GM21717 (cell line): ENCODE results near the gene ZGPAT.

Source experiments
- ATAC-seq: cut with Tn5 transposase; IDR thresholded peaks from one replicate; pipeline ENCODE4 v1.9.1; 2021; ENCODE audit warnings: mild to moderate bottlenecking, moderate library complexity; ENCODE audit not compliant: unreplicated experiment

Gene ZGPAT

GRCh38 chr20:63691711-63692435 lies 16.0 kb upstream of the ZGPAT start:
- ATAC-seq, result no peak

- ATAC-seq, result no peak
Measured at GRCh38 chr20:63692436-63693082, 15.3 kb upstream of the ZGPAT start.

- ATAC-seq, result no peak
Measured at GRCh38 chr20:63693083-63693732, 14.6 kb upstream of the ZGPAT start.

GRCh38 chr20:63693733-63694583 lies 13.9 kb upstream of the ZGPAT start:
- ATAC-seq, result no peak

- no peak for ATAC-seq
Measured at GRCh38 chr20:63694584-63695423, 13.0 kb upstream of the ZGPAT start.

- no peak for ATAC-seq
Measured at GRCh38 chr20:63695424-63696305, 12.2 kb upstream of the ZGPAT start.

- ATAC-seq, result no peak
Measured at GRCh38 chr20:63696306-63696627, 11.6 kb upstream of the ZGPAT start.

GRCh38 chr20:63696628-63697356 lies 11.0 kb upstream of the ZGPAT start, which contains the start of gene TNFRSF6B:
Gene TNFRSF6B, plus strand, starts transcription at chr20:63696652. Its CDS starts 116 bp downstream, at chr20:63696768.
- no peak for ATAC-seq

- ATAC-seq, result no peak
Measured at GRCh38 chr20:63697357-63697867, 10.4 kb upstream of the ZGPAT start.

- no peak for ATAC-seq
Measured at GRCh38 chr20:63697868-63698545, 9.8 kb upstream of the ZGPAT start.

- no peak for ATAC-seq
Measured at GRCh38 chr20:63698739-63699465, 8.9 kb upstream of the ZGPAT start.

GRCh38 chr20:63699466-63700198 lies 8.2 kb upstream of the ZGPAT start:
- ATAC-seq, result no peak

GRCh38 chr20:63700199-63701050 lies 7.4 kb upstream of the ZGPAT start:
- no peak for ATAC-seq

- ATAC-seq, result no peak
Measured at GRCh38 chr20:63701051-63701328, 6.8 kb upstream of the ZGPAT start.

GRCh38 chr20:63701329-63702035 lies 6.4 kb upstream of the ZGPAT start:
- no peak for ATAC-seq
